ENCODE results near the gene CBX8. TPM values are rescaled to one million over a fixed set of nuclear protein-coding genes. Genes with fewer than 3 reads are reported as not detected.
A peak's percentile ranks its signal among the peaks of the same experiment; 100 is the strongest.

CBX8 gene
- total and polyA plus RNA-seq, 2 of the 13 experiments (the other 11 are each of a cell fraction or from before 2014, with no cell fraction given) = 0.34 to 12.6 TPM

DNA sequence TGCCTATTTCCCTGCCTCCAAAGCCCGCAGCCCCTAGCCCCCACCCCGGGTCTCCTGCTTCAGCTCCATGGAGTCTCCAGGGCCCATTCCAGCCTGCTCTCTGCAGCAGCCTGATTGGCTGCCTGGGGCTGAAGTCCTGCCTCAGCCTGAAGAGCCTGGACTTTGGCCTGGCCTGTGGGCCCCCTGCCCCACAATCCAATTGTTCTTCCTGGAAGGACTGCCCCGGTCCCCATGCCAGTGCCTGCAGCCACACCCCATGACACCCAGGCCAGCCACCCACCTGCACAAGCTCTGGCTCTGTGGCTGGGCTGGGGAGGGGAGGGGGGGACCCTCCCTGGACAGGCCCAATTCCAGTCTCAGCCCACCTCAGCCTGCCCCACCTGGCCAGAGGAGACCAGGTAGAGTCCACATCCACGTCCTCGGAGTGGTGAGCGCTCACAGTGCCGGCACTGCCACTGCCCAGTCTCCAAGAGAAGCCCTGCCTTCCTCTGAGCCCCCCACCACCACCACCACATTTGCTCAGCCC, 53.9 kb downstream of the CBX8 start (continued):
- TF ChIP-seq ZNF180 (CRISPR knock-in tag; IDR thresholded peaks at IDR 0.05; ENCODE audit: borderline replicate concordance, low read depth) (no peak), ZNF331 (CRISPR knock-in tag; IDR thresholded peaks at IDR 0.05) (peak; percentile 85), HNF4G (IDR thresholded peaks at IDR 0.05; ENCODE audit: borderline replicate concordance, low read depth, low read length) (peak; percentile 99), HNF4G (CRISPR knock-in tag; IDR thresholded peaks at IDR 0.05; ENCODE audit: borderline replicate concordance, low read depth) (peak; percentile 99), PLRG1 (conservative IDR thresholded peaks at IDR 0.05) (no peak), JUND (CRISPR knock-in tag; IDR thresholded peaks at IDR 0.05) (no peak), ZNF256 (CRISPR knock-in tag; conservative IDR thresholded peaks at IDR 0.05) (no peak), DR1 (CRISPR knock-in tag; IDR thresholded peaks at IDR 0.05) (no peak; the same call in 1 of the 2 replicates), ZFP82 (CRISPR knock-in tag; IDR thresholded peaks at IDR 0.05; ENCODE audit: borderline replicate concordance) (no peak), CCDC6 (CRISPR knock-in tag; IDR thresholded peaks at IDR 0.05) (peak; percentile 22; the same call in 1 of the 2 replicates), FOSL1 (CRISPR knock-in tag; IDR thresholded peaks at IDR 0.05; ENCODE audit: borderline replicate concordance) (no peak), ZNF674 (CRISPR knock-in tag; IDR thresholded peaks at IDR 0.05; ENCODE audit: low read depth) (peak; percentile 88; the same call in 1 of the 2 replicates), ZFYVE20 (CRISPR knock-in tag; IDR thresholded peaks at IDR 0.05; ENCODE audit: borderline replicate concordance, low read depth) (no peak), PCBP2 (optimal IDR thresholded peaks at IDR 0.05; ENCODE audit: low read depth, low read length, poor library complexity, severe bottlenecking) (no peak), IRX3 (CRISPR knock-in tag; IDR thresholded peaks at IDR 0.05; ENCODE audit: borderline replicate concordance, low read depth) (no peak; the same call in 1 of the 2 replicates), KDM6A (CRISPR knock-in tag; IDR thresholded peaks at IDR 0.05; ENCODE audit: low read depth) (peak; percentile 97), AHR (CRISPR knock-in tag; IDR thresholded peaks at IDR 0.05) (no peak; the same call in 1 of the 2 replicates), TCF7 (IDR thresholded peaks at IDR 0.05; ENCODE audit: low read depth) (no peak)
- TF ChIP-seq, protein P1, sequence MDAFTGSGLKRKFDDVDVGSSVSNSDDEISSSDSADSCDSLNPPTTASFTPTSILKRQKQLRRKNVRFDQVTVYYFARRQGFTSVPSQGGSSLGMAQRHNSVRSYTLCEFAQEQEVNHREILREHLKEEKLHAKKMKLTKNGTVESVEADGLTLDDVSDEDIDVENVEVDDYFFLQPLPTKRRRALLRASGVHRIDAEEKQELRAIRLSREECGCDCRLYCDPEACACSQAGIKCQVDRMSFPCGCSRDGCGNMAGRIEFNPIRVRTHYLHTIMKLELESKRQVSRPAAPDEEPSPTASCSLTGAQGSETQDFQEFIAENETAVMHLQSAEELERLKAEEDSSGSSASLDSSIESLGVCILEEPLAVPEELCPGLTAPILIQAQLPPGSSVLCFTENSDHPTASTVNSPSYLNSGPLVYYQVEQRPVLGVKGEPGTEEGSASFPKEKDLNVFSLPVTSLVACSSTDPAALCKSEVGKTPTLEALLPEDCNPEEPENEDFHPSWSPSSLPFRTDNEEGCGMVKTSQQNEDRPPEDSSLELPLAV (CRISPR knock-in tag; conservative IDR thresholded peaks at IDR 0.05; ENCODE audit: low read depth) = no peak
- TF ChIP-seq, protein P2, sequence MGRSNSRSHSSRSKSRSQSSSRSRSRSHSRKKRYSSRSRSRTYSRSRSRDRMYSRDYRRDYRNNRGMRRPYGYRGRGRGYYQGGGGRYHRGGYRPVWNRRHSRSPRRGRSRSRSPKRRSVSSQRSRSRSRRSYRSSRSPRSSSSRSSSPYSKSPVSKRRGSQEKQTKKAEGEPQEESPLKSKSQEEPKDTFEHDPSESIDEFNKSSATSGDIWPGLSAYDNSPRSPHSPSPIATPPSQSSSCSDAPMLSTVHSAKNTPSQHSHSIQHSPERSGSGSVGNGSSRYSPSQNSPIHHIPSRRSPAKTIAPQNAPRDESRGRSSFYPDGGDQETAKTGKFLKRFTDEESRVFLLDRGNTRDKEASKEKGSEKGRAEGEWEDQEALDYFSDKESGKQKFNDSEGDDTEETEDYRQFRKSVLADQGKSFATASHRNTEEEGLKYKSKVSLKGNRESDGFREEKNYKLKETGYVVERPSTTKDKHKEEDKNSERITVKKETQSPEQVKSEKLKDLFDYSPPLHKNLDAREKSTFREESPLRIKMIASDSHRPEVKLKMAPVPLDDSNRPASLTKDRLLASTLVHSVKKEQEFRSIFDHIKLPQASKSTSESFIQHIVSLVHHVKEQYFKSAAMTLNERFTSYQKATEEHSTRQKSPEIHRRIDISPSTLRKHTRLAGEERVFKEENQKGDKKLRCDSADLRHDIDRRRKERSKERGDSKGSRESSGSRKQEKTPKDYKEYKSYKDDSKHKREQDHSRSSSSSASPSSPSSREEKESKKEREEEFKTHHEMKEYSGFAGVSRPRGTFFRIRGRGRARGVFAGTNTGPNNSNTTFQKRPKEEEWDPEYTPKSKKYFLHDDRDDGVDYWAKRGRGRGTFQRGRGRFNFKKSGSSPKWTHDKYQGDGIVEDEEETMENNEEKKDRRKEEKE (IDR thresholded peaks at IDR 0.05) = no peak
- TF ChIP-seq, protein P3, sequence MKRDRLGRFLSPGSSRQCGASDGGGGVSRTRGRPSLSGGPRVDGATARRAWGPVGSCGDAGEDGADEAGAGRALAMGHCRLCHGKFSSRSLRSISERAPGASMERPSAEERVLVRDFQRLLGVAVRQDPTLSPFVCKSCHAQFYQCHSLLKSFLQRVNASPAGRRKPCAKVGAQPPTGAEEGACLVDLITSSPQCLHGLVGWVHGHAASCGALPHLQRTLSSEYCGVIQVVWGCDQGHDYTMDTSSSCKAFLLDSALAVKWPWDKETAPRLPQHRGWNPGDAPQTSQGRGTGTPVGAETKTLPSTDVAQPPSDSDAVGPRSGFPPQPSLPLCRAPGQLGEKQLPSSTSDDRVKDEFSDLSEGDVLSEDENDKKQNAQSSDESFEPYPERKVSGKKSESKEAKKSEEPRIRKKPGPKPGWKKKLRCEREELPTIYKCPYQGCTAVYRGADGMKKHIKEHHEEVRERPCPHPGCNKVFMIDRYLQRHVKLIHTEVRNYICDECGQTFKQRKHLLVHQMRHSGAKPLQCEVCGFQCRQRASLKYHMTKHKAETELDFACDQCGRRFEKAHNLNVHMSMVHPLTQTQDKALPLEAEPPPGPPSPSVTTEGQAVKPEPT (CRISPR knock-in tag; IDR thresholded peaks at IDR 0.05; ENCODE audit: low read depth) = no peak
- TF ChIP-seq, protein P4, sequence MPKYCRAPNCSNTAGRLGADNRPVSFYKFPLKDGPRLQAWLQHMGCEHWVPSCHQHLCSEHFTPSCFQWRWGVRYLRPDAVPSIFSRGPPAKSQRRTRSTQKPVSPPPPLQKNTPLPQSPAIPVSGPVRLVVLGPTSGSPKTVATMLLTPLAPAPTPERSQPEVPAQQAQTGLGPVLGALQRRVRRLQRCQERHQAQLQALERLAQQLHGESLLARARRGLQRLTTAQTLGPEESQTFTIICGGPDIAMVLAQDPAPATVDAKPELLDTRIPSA (CRISPR knock-in tag; IDR thresholded peaks at IDR 0.05; ENCODE audit: borderline replicate concordance) = no peak
- TF ChIP-seq, protein P5, sequence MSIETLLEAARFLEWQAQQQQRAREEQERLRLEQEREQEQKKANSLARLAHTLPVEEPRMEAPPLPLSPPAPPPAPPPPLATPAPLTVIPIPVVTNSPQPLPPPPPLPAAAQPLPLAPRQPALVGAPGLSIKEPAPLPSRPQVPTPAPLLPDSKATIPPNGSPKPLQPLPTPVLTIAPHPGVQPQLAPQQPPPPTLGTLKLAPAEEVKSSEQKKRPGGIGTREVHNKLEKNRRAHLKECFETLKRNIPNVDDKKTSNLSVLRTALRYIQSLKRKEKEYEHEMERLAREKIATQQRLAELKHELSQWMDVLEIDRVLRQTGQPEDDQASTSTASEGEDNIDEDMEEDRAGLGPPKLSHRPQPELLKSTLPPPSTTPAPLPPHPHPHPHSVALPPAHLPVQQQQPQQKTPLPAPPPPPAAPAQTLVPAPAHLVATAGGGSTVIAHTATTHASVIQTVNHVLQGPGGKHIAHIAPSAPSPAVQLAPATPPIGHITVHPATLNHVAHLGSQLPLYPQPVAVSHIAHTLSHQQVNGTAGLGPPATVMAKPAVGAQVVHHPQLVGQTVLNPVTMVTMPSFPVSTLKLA (IDR thresholded peaks at IDR 0.05) = no peak

All from HepG2 (cell line).